ENCODE data around the gene DNASE1L2.

Gene DNASE1L2

DNA sequence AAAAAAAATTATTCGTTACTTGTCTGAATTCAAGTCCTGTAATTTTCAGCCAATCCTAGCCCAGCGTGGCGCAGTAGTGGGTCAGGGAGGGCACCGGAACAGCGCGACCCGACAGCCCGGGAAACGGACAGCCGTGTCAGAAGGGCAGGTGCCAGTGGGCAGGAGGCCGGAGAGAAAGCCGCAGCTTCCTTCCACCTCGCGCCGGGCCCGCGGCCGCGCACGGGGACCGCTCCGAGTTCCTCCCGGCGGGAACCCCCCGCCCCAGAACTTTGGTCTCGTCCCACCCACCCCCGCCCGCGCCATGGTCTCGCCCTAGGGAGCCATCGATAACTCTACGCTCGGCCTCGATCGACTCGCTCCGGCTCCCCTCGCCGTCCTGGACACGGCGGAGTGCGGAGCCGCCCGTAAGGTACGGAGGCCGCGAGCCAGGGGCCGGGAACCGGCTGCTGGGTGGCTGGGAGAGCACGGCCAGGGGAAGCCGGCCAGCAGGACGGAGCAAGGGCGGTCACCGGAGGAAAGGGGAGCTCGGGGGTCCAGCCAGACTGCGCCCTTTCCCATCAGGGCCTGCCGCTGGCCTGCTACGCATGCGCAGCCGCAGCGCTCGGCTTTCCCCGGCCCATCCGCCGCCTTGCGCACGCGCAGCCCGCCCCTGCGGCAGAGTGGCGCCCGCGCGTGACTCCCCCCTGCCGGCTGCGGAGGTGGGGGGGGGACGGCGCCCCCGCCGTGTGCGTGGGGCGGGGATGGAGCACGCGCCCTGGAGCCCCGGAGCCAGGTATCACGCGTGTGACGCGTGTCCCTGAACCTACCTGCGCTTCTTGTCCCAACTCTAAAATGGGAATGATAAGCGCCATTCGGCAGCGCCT is 30.9 kb upstream of the DNASE1L2 start, which contains the start of gene MLST8 (continued):
- TF ChIP-seq ZNF157 (tag by site-specific recombination; IDR thresholded peaks at IDR 0.05), result no peak
- TF ChIP-seq KLF16 (tag by site-specific recombination; IDR thresholded peaks at IDR 0.05), result no peak; the same call in 1 of the 2 replicates
- TF ChIP-seq ZEB2 (tag by site-specific recombination; IDR thresholded peaks at IDR 0.05), result peak; percentile 65
- TF ChIP-seq ZNF214 (tag by site-specific recombination; IDR thresholded peaks at IDR 0.05; ENCODE audit: borderline replicate concordance), result no peak
- peak; percentile 59; the same call in 1 of the 2 replicates for TF ChIP-seq GLIS2 (tag by site-specific recombination; IDR thresholded peaks at IDR 0.05)
- peak; percentile 36; the same call in 1 of the 2 replicates for TF ChIP-seq SP2 (tag by site-specific recombination; IDR thresholded peaks at IDR 0.05)
- peak; percentile 42; the same call in 1 of the 2 replicates for TF ChIP-seq ZIC2 (tag by site-specific recombination; IDR thresholded peaks at IDR 0.05)
- TF ChIP-seq ZFHX2 (tag by site-specific recombination; conservative IDR thresholded peaks at IDR 0.05), result peak; percentile 96
- peak; percentile 76; the same call in 1 of the 2 replicates for TF ChIP-seq ZNF398 (tag by site-specific recombination; IDR thresholded peaks at IDR 0.05)
- TF ChIP-seq ZNF747 (tag by site-specific recombination; IDR thresholded peaks at IDR 0.05), result no peak
- no peak for TF ChIP-seq ZNF48 (tag by site-specific recombination; IDR thresholded peaks at IDR 0.05)
- no peak for TF ChIP-seq ZNF202 (tag by site-specific recombination; IDR thresholded peaks at IDR 0.05; ENCODE audit: borderline replicate concordance)
- 0 out of 2 replicates have a peak, but pooled peaks have one; percentile 9 for TF ChIP-seq HOXC10 (CRISPR knock-in tag; IDR thresholded peaks at IDR 0.05)
- no peak for TF ChIP-seq ZNF423 (tag by site-specific recombination; IDR thresholded peaks at IDR 0.05)
- peak; percentile 93 for TF ChIP-seq ZNF600 (tag by site-specific recombination; IDR thresholded peaks at IDR 0.05)
- TF ChIP-seq ZNF626 (tag by site-specific recombination; IDR thresholded peaks at IDR 0.05), result no peak
- TF ChIP-seq ZNF530 (tag by site-specific recombination; IDR thresholded peaks at IDR 0.05; ENCODE audit: low read depth), result no peak
- peak; percentile 34; the same call in 1 of the 2 replicates for TF ChIP-seq ZNF501 (tag by site-specific recombination; IDR thresholded peaks at IDR 0.05)
- no peak for TF ChIP-seq ZNF174 (tag by site-specific recombination; IDR thresholded peaks at IDR 0.05)
- TF ChIP-seq, protein P1, sequence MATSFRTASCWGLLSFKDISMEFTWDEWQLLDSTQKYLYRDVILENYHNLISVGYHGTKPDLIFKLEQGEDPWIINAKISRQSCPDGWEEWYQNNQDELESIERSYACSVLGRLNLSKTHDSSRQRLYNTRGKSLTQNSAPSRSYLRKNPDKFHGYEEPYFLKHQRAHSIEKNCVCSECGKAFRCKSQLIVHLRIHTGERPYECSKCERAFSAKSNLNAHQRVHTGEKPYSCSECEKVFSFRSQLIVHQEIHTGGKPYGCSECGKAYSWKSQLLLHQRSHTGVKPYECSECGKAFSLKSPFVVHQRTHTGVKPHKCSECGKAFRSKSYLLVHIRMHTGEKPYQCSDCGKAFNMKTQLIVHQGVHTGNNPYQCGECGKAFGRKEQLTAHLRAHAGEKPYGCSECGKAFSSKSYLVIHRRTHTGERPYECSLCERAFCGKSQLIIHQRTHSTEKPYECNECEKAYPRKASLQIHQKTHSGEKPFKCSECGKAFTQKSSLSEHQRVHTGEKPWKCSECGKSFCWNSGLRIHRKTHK (tag by site-specific recombination; IDR thresholded peaks at IDR 0.05), result no peak
- TF ChIP-seq SALL2 (tag by site-specific recombination; IDR thresholded peaks at IDR 0.05; ENCODE audit: borderline replicate concordance), result no peak; the same call in 1 of the 2 replicates
- TF ChIP-seq ZNF391 (tag by site-specific recombination; IDR thresholded peaks at IDR 0.05; ENCODE audit: borderline replicate concordance, low read depth), result peak; percentile 27; the same call in 1 of the 2 replicates
- peak; percentile 33; the same call in 1 of the 2 replicates for TF ChIP-seq SP3 (tag by site-specific recombination; IDR thresholded peaks at IDR 0.05)
- no peak for TF ChIP-seq ZNF311 (tag by site-specific recombination; IDR thresholded peaks at IDR 0.05; ENCODE audit: borderline replicate concordance)
- TF ChIP-seq ZNF24 (tag by site-specific recombination; IDR thresholded peaks at IDR 0.05), result peak; percentile 43; the same call in 1 of the 2 replicates
- TF ChIP-seq ZNF114 (tag by site-specific recombination; IDR thresholded peaks at IDR 0.05), result no peak
- no peak; the same call in 1 of the 2 replicates for TF ChIP-seq IKZF3 (tag by site-specific recombination; IDR thresholded peaks at IDR 0.05)
- 0 out of 2 replicates have a peak, but pooled peaks have one; percentile 3 for TF ChIP-seq ZBTB6 (tag by site-specific recombination; IDR thresholded peaks at IDR 0.05)
- no peak for TF ChIP-seq ZNF580 (tag by site-specific recombination; IDR thresholded peaks at IDR 0.05)
- no peak for TF ChIP-seq ZFP41 (tag by site-specific recombination; IDR thresholded peaks at IDR 0.05; ENCODE audit: borderline replicate concordance)
- peak; percentile 10; the same call in 1 of the 2 replicates for TF ChIP-seq ZNF596 (tag by site-specific recombination; IDR thresholded peaks at IDR 0.05)
- TF ChIP-seq ZNF280D (tag by site-specific recombination; IDR thresholded peaks at IDR 0.05), result no peak

Measured in HEK293 (cell line).